Measurements from ENCODE around the gene CYBA. TPM values are rescaled to one million over a fixed set of nuclear protein-coding genes. Genes with fewer than 3 reads are reported as not detected.
"Not testable (repeated sequence)": the region's sequence is repeated elsewhere in the genome, so short reads cannot be mapped to it uniquely, and the experiment has no call there.

Gene CYBA
- polyA plus RNA-seq, 1 donor (not counting 4 experiments of a cell fraction or from before 2014, with no cell fraction given): 4.4 TPM

GRCh38 chr16:88669980-88670379, 19.1 kb upstream of the CYBA start:
- Histone ChIP-seq H3K4me3 (ENCODE audit: control insufficient read depth in 2 of 3, extremely low read depth in 1 of 3, insufficient read depth in 2 of 3, low read depth in 1 of 3, low read length in 3 of 3) (no peak overlapping the region), H3K36me3 (ENCODE audit: control insufficient read depth in 2 of 2, extremely low read depth in 1 of 2, insufficient read depth in 2 of 2, low read length in 2 of 2) (peaks cover 0 to 9% of the 10 kb centered on the region in 2 experiments), H3K9me1 (ENCODE audit: control insufficient read depth, extremely low read depth, insufficient read depth, low read length) (no peaks in the 10 kb centered on the region), H3K27ac (ENCODE audit: control insufficient read depth, insufficient read depth, low read length) (no peak overlapping the region), H4K20me1 (ENCODE audit: control insufficient read depth, extremely low read depth, insufficient read depth, low read length) (no peaks in the 10 kb centered on the region), H2AFZ (ENCODE audit: control insufficient read depth, low read length) (no peak overlapping the region), H3K9me3 (ENCODE audit: control insufficient read depth, low read depth, low read length) (no peaks in the 10 kb centered on the region), H3K4me2 (ENCODE audit: control insufficient read depth, extremely low read depth, insufficient read depth, low read depth, low read length) (no peak overlapping the region), H3K27me3 (ENCODE audit: control insufficient read depth, extremely low read depth, insufficient read depth, low read length) (no peaks in the 10 kb centered on the region), H3K79me2 (ENCODE audit: control insufficient read depth, insufficient read depth, low read length) (no peaks in the 10 kb centered on the region), H3K4me1 (ENCODE audit: control insufficient read depth, extremely low read depth, insufficient read depth, low read length) (peaks cover 4% of the 10 kb centered on the region), H3K9ac (ENCODE audit: control insufficient read depth, extremely low read depth, insufficient read depth, low read length) (no peak overlapping the region)
- dilution Hi-C loops (cut with MboI; ENCODE audit: extremely low pct_ligation_motif_present, low sequenced_read_pairs): loop anchor here (25.0 kb wide), 1 partner anchor 92 kb away; no protein-coding TSS in a partner anchor
- TF ChIP-seq, protein P1, sequence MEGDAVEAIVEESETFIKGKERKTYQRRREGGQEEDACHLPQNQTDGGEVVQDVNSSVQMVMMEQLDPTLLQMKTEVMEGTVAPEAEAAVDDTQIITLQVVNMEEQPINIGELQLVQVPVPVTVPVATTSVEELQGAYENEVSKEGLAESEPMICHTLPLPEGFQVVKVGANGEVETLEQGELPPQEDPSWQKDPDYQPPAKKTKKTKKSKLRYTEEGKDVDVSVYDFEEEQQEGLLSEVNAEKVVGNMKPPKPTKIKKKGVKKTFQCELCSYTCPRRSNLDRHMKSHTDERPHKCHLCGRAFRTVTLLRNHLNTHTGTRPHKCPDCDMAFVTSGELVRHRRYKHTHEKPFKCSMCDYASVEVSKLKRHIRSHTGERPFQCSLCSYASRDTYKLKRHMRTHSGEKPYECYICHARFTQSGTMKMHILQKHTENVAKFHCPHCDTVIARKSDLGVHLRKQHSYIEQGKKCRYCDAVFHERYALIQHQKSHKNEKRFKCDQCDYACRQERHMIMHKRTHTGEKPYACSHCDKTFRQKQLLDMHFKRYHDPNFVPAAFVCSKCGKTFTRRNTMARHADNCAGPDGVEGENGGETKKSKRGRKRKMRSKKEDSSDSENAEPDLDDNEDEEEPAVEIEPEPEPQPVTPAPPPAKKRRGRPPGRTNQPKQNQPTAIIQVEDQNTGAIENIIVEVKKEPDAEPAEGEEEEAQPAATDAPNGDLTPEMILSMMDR (optimal IDR thresholded peaks at IDR 0.05 in 1 of 3, IDR thresholded peaks at IDR 0.05 in 1 of 3, conservative IDR thresholded peaks at IDR 0.05 in 1 of 3; ENCODE audit: extremely low read depth in 1 of 3, insufficient read depth in 2 of 3, low read length in 3 of 3): no peak
- TF ChIP-seq EZH2 (IDR thresholded peaks at IDR 0.05; ENCODE audit: low read length): no peak
- FAIRE-seq (no peak), DNase-seq (ENCODE audit: low read depth, low spot score) (no peak)

DNA sequence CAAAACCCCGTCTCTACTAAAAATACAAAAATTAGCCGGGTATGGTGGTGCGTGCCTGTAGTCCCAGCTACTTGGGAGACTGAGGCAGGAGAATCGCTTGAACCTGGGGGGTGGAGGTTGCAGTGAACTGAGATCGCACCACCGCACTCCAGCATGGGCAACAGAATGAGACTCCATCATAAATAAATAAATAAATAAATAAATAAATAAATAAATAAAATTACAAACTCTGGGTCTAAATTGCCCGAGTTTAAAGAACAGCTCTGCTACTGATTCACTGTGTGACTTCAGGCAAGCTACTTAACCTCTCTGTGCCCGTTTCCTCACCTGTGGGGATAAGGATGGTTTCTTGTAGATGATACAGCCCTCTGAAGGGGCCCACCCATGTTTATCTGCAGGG, 18.6 kb upstream of the CYBA start:
- H3K27me3 ChIP-seq (ENCODE audit: control insufficient read depth, extremely low read depth, insufficient read depth, low read length); H3K4me3 ChIP-seq (ENCODE audit: control insufficient read depth in 2 of 3, extremely low read depth in 1 of 3, insufficient read depth in 2 of 3, low read depth in 1 of 3, low read length in 3 of 3); H4K20me1 ChIP-seq (ENCODE audit: control insufficient read depth, extremely low read depth, insufficient read depth, low read length); H2AFZ ChIP-seq (ENCODE audit: control insufficient read depth, low read length); H3K9me1 ChIP-seq (ENCODE audit: control insufficient read depth, extremely low read depth, insufficient read depth, low read length); H3K4me1 ChIP-seq (ENCODE audit: control insufficient read depth, extremely low read depth, insufficient read depth, low read length); H3K27ac ChIP-seq (ENCODE audit: control insufficient read depth, insufficient read depth, low read length); H3K4me2 ChIP-seq (ENCODE audit: control insufficient read depth, extremely low read depth, insufficient read depth, low read depth, low read length); H3K9me3 ChIP-seq (ENCODE audit: control insufficient read depth, low read depth, low read length); H3K36me3 ChIP-seq (ENCODE audit: control insufficient read depth in 2 of 2, extremely low read depth in 1 of 2, insufficient read depth in 2 of 2, low read length in 2 of 2); H3K79me2 ChIP-seq (ENCODE audit: control insufficient read depth, insufficient read depth, low read length); DNase-seq (ENCODE audit: low read depth, low spot score); H3K9ac ChIP-seq (ENCODE audit: control insufficient read depth, extremely low read depth, insufficient read depth, low read length); FAIRE-seq: not testable (repeated sequence)
- dilution Hi-C loops (cut with MboI; ENCODE audit: extremely low pct_ligation_motif_present, low sequenced_read_pairs): loop anchor here (25.0 kb wide), 1 partner anchor 93 kb away; no protein-coding TSS in a partner anchor

DNA sequence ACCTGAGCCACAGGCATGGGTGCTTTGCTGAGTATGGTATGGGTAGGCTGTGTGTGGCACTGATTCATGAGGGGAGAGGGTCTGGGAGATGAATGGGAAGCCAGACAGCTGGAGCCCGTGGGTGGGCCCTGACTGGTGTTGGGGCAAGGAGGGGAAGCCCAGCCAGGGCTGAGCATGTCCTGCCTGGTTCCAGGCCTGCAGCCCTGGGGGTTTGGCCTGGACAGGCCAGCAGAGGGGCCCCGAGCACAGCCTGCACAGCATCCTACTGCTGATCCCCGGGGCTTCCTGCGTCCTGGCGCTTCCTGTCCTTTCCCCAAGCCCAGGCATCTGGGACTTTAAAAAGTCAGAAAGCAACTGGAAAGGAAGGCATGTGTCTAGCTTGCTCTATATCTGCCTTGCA, 16.6 kb upstream of the CYBA start:
- TF ChIP-seq EZH2 (IDR thresholded peaks at IDR 0.05; ENCODE audit: low read length): no peak
- TF ChIP-seq, protein P1 (optimal IDR thresholded peaks at IDR 0.05 in 1 of 3, IDR thresholded peaks at IDR 0.05 in 1 of 3, conservative IDR thresholded peaks at IDR 0.05 in 1 of 3; ENCODE audit: extremely low read depth in 1 of 3, insufficient read depth in 2 of 3, low read length in 3 of 3): no peak
- H3K4me2 ChIP-seq (ENCODE audit: control insufficient read depth, extremely low read depth, insufficient read depth, low read depth, low read length): no peak overlapping the region
- no peaks in the 10 kb centered on the region for H4K20me1 ChIP-seq (ENCODE audit: control insufficient read depth, extremely low read depth, insufficient read depth, low read length)
- DNase-seq (ENCODE audit: low read depth, low spot score) (no peak), FAIRE-seq (no peak)
- H3K9me1 ChIP-seq (ENCODE audit: control insufficient read depth, extremely low read depth, insufficient read depth, low read length): no peaks in the 10 kb centered on the region
- H3K27ac ChIP-seq (ENCODE audit: control insufficient read depth, insufficient read depth, low read length): no peak overlapping the region
- no peak overlapping the region for H3K9ac ChIP-seq (ENCODE audit: control insufficient read depth, extremely low read depth, insufficient read depth, low read length)
- H3K79me2 ChIP-seq (ENCODE audit: control insufficient read depth, insufficient read depth, low read length): peaks cover 14% of the 10 kb centered on the region
- H3K27me3 ChIP-seq (ENCODE audit: control insufficient read depth, extremely low read depth, insufficient read depth, low read length): no peaks in the 10 kb centered on the region
- H2AFZ ChIP-seq (ENCODE audit: control insufficient read depth, low read length): no peak overlapping the region
- peaks cover 0 to 4% of the 10 kb centered on the region in 2 experiments for H3K36me3 ChIP-seq (ENCODE audit: control insufficient read depth in 2 of 2, extremely low read depth in 1 of 2, insufficient read depth in 2 of 2, low read length in 2 of 2)
- H3K4me3 ChIP-seq (ENCODE audit: control insufficient read depth in 2 of 3, extremely low read depth in 1 of 3, insufficient read depth in 2 of 3, low read depth in 1 of 3, low read length in 3 of 3): no peak overlapping the region
- dilution Hi-C loops (cut with MboI; ENCODE audit: extremely low pct_ligation_motif_present, low sequenced_read_pairs): loop anchor here (25.0 kb wide), 1 partner anchor 95 kb away; no protein-coding TSS in a partner anchor
- peaks cover 11% of the 10 kb centered on the region for H3K4me1 ChIP-seq (ENCODE audit: control insufficient read depth, extremely low read depth, insufficient read depth, low read length)
- H3K9me3 ChIP-seq (ENCODE audit: control insufficient read depth, low read depth, low read length): no peaks in the 10 kb centered on the region
